ELR (cell line): ENCODE results near the gene KLF13.

Source experiments
- DNase-seq: peaks from one replicate; pipeline ENCODE4 v3.0.0-alpha.2; 2015; ENCODE audit warnings: low read depth

Gene KLF13

GRCh38 chr15:31381801-31382712 lies 55.4 kb downstream of the KLF13 start:
- no peak for DNase-seq

- no peak for DNase-seq
Measured at GRCh38 chr15:31382713-31383045, 56.0 kb downstream of the KLF13 start.

GRCh38 chr15:31383139-31383538 lies 56.5 kb downstream of the KLF13 start:
- no peak for DNase-seq

GRCh38 chr15:31384568-31384967 lies 57.9 kb downstream of the KLF13 start:
- no peak for DNase-seq

DNA sequence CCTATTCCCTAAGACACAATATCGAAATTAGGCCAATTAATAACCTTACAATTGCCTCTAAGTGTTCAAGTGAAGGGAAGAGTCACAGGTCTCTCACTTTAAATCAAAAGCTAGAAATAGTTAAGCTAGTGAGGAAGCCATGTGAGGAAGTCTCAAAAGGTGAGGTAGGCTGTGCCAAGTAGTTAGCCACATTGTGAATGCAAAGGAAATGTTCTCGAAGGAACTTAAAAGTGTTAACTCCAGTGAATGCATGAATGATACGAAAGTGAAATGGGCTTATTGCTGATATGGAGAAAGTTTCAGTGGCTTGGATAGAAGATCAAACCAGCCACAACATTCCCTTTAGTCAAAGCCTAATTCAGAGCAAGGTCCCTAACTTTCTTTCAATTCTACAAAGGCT lies 59.1 kb downstream of the KLF13 start:
- DNase-seq = no peak

- DNase-seq = no peak
Measured at GRCh38 chr15:31387092-31387478, 60.5 kb downstream of the KLF13 start.

GRCh38 chr15:31387479-31388118 lies 61.0 kb downstream of the KLF13 start:
- DNase-seq = no peak

- no peak for DNase-seq
Measured at GRCh38 chr15:31389576-31389975, 62.9 kb downstream of the KLF13 start.

DNA sequence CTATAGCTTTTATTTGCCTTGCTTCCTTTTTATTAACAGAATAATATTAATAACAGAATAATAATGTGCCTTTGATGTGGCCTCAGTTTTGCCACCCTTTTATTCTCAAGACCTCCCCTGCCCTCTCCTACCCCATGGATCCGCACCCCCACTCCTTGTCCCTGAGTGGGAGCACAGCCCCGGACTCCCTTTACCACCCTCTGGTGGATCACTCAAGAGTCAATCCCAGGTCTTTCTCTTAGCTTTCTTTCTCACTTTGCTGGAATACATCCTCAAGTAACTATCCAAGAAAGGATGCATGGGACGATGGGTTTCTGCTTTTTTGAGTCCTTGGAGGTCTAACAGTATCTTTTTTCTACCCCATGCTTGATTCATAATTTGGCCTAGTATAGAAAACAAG lies 63.4 kb downstream of the KLF13 start:
- DNase-seq = no peak

DNA sequence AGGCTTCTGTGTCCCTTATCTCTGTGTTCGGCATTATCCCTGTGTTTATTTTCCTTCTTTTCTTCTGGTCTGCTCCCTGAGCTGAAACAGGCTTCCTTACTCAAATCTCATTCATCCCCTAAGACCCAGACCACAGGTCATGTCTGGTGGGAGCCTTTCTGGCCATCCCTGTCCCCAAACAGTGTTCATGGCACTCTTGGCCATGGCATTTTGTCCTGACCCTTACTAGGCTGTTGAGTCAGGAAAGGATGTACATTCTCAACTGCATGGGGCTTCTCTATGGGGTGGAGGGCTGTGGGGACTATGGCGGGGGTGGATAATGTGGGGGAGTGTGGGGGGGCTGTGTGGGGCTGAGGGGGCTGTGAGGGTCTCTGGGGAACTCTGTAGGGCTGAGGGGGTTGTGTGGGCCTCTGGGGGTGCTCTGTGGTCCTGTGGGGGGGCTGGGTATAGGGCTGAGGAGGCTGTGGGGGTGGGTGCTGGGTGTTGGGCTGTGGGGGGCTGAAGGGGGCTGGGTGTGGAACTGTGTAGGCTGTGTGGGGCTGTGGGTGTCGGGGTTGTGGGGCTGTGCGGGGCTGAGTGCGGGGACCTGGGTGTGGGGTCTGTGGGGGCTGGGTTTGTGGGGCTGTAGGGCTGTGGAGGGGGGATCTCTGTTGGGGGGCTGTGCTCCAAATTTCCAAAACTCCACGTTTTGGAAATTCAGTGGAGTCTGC lies 64.3 kb downstream of the KLF13 start:
- no peak for DNase-seq

DNA sequence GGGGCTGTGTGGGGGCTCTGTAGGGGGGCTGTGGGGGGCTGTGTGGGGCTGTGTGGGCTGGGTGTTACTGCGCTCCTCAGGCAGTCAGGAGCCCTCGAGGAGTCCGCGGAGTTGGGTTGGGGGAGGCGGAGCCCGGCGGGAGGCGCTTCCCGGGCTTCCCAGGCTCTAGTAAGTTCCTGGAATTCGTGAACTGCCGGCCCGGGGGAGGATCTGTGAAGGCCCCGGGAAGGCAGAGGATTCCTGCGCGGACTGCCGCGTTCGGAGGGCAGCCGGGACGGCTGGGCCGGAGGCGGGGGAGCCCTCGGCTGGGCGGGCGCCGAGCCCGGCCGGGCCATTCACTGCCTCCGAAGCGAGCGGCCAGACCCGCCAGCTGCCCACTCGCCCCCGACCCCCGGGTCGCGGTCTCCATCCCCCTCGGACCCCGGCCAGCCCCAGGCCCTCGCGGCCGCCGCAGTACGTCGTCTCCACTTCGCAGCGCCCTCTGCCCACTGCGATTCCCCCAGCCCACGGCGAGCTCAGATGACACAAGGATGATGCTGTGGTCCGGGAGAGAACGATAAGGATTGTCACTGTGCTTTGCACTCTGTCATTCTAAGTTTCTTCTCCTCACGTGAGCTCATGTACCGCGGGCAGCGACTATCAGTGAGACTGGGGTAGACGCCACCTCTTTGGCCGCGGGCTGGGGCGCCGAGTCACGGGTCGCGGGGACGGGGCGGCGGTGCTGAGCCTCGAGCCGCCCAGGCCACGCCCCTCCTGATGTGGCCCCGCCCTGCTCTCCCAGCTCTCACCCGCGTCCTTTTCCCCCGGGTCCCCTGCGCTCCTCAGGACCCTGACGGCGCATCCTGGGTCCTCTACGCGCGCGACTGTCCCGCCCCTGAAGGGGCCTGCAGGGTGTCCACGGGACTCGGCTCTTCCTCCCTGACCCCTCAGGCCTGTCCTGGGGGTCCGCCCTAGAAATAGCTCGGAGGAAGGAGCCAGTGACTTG lies 65.3 kb downstream of the KLF13 start:
- DNase-seq = peak; percentile 69

DNA sequence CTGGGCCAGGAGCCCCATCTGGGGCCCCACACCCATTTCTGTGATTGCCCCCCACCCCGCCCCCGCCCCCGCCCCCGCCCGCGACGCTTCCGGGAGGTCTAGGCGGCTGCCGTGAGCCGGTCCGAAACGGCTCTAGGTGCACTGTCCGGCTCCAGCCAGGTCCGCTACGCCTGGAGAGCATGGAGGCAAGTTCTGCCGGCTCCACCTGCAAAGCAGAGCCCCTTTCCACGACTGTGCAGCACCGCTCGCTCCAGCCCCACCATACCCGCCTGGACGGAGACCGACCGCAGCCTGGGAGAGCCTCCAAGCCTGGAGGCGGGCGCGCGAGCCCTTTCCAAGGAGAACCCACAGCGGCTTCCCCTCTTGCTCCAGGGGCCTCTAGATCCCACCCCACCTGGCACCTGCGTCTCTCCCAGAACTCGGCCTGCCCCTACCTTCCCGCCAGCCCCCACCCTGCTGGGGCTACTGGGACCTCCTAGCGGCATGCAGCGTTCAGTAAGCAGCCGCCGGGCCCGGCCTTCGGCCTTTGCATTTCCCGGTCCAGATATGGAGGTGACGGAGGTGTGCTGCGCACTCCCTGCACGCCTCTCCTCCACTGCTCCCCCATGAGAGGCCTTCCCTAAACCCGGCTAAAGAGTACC lies 66.2 kb downstream of the KLF13 start:
- DNase-seq = no peak

DNA sequence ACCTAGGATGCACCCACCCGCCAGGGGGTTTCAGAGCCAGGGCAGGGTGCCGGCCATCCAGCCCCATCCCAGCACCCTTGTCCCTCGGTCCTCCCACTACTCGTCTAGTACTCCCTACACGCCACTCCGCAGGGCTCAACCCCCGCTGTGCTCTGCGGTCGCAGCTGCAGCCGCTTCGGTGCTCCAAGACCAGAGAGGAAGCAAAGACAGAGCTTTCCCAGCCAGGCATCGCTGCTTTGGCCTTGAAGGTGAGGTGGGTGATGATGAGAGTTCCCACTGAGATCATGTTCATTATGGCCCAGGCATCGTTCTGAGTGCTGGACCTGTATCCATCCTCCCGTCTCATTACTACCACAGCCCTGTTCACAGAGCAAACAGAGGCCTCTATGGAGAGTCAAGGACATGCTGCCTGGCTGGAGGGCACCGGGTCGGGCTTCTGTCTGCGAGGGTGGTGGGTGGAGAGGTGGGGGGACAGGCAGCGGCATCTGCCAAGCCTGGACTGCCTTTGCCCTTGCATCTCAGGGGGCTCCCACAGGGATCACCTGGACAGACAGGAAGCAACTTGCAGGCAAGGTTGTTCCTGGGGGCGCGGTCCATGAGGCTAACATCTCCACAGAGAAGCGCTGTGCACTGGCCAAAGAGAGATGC lies 66.9 kb downstream of the KLF13 start:
- DNase-seq = no peak

GRCh38 chr15:31396881-31397560 lies 70.4 kb downstream of the KLF13 start:
- peak; percentile 84 for DNase-seq

DNA sequence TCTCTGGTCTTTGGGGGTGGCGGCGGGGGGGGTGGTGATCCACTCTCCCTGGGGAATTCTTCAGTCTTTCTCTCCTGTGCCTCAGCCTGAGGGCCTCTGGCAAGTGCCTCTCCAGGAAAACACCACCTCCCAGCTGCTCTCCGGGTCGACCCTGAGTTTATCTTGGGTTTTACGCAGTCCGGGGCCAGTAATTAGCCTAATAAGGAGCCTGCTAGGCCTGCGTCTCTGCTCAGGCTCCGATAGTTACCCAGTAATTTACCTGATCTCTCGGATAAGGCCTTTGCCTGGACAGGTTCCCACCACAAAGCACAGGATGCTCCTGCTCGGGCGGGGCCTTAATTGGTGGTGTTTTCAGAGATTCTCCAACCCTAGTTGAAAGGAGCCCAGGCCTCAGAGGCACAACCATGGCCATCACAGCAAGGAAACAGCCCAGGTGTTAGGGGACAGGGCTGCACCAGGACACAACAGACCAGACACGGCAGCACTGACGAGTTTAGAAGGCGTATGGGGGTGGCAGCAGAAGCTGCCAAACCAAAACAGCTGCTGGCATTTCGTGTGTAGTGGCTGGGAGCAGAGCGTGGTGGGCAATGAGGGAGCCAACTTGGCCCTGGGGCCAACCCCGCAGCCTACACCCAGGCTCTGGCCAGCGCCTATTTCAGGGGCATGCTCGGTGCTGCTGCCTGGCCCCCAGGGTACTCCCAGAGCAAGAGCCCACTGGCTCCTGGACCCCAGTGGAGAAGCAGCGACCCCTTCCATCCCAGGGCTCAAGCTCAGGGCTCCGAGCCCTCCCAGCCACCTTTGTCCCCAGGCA lies 71.4 kb downstream of the KLF13 start:
- DNase-seq = no peak

GRCh38 chr15:31398677-31399301 lies 72.2 kb downstream of the KLF13 start:
- no peak for DNase-seq

GRCh38 chr15:31399544-31400171 lies 73.0 kb downstream of the KLF13 start:
- DNase-seq = peak; percentile 37

DNA sequence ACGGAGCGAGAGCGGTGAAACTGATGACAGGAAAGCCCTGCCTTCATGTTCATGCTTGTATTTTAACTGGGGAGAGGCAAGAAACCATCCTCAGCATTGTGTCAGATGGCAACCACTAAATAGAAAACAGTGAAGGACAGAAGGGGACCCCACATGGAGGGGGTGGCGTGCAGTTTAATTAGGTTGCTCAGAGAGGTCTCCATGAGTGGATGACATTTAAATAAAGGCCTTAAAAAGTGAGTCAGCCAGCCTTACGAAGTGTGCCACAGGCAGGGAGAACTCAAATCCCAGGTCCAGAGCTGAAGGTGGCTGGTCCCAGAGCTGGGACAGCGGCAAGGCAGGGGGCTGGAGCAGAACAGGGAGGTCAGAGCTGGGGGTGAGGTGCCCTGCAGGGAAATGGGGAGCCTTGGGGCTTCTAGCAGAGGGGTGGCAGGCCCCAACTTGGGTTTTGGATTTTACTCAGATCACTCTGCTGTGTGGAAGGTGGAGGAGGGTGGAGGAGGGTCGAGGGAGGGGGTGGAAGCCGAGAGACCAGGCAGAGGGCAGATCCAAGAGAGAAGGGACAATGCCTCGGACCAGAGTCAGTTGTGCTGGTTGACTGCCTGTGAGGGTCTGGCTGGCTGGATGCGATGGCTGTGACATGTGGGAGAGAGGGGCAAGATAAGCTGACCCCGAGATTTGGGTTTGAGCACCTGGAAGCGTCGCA lies 73.7 kb downstream of the KLF13 start:
- peak; percentile 31 for DNase-seq
